Suprapubic skin (tissue), 4 donors: Measurements from ENCODE around the gene SLC25A25.

Experiments used
- CTCF ChIP-seq, 2 donors: fragments of 200-600 bp in 1 of 2; fragments of 450-650 bp in 1 of 2; sonication (generic) in 1 of 2; IDR thresholded peaks; one replicate each; pipeline ENCODE4 v1.5.1; 2016 to 2019; ENCODE audit warnings: antibody characterized with exemption in 2 of 2, mild to moderate bottlenecking in 1 of 2, moderate library complexity in 1 of 2
- EP300 ChIP-seq: sonication (generic); formaldehyde crosslinking; IDR thresholded peaks from one replicate; pipeline ENCODE4 v1.6.1; 2017; ENCODE audit warnings: antibody characterized with exemption
- POLR2A ChIP-seq, 2 donors: fragments of 450-650 bp; IDR thresholded peaks; one replicate each; pipeline ENCODE4 v1.6.1; 2017; ENCODE audit warnings: antibody characterized with exemption in 2 of 2, mild to moderate bottlenecking in 2 of 2, moderate library complexity in 2 of 2
- POLR2AphosphoS5 ChIP-seq, 3 donors: sonication (generic); formaldehyde crosslinking; IDR thresholded peaks; one replicate each; pipeline ENCODE4 v1.6.1; 2017; ENCODE audit warnings: antibody characterized with exemption in 3 of 3

GRCh38 chr9:128057724-128058409, 10.2 kb upstream of the SLC25A25 start:
- TF ChIP-seq POLR2A (IDR thresholded peaks at IDR 0.05) (no peak), CTCF (IDR thresholded peaks at IDR 0.05) (no peak), EP300 (no peak), POLR2AphosphoS5 (IDR thresholded peaks at IDR 0.05) (no peak)
